ENCODE data around the gene PHLDA3.

The PHLDA3 gene

DNA sequence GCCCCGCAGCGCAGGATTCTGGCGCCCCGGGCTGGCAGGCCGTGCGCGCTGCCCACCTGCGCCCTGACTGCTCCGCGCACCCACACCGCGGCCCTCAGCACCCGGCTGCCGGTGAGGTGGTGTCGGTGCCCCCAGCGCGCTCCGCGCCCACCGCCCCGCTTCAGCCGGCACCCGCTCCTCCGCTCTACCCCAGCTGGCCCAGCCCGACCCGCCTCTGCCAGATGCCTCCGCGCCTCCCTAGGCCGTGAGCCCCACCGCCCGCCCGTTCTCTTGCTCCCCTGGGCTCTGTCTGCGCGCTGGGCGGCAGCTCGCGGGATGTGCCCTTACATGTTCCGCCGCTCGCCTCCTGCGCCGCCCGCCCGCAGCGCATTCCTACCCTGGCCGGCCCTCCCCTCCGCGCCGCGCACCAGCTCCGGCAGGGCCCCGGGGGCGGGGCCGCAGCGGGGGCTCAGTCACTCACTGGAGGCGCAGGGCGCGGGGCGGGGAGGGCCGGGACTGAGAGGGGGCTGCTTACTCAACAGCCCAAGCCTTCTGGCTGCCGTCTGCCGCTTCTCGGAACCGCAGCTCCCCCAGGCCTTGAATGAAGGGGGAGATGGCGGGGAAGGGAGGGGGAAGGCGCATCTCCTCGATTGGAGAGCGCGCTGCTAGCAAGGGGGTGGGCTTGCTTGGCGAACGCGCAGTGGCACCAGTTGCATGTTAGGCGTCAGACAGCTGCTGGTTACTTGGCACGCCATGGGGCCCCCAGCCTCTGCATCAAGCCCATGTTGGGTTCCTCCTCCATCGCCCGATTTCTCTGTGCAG, at the start of gene PHLDA3:
PHLDA3 (minus strand) TSS at position 345 of the 801 bp plus-strand sequence. CDS start 402 bp downstream, outside the sequence.
- peak; percentile 47 for DNase-seq

GRCh38 chr1:201518071-201518470, 49.1 kb upstream of the PHLDA3 start:
- no peak for DNase-seq

DNA sequence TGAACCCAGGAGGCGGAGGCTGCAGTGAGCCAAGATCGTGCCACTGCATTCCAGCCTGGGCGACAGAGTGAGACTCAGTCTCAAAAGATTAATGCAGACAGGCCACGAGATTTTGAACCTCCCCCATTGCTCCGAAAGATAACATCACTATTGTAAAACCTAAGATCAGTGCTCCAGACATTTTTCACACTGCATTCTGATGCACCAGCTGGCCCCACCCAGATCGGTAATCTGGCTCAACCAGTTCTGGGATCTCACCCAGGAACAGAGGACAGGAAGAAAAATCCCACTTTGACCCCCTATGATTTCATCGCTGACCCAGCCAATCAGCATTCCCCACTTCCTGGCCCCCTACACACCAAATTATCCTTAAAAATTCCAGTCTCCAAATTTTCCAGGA, 48.6 kb upstream of the PHLDA3 start:
- no peak for DNase-seq

- DNase-seq: no peak
Observed at GRCh38 chr1:201516511-201517127, 47.6 kb upstream of the PHLDA3 start.

DNA sequence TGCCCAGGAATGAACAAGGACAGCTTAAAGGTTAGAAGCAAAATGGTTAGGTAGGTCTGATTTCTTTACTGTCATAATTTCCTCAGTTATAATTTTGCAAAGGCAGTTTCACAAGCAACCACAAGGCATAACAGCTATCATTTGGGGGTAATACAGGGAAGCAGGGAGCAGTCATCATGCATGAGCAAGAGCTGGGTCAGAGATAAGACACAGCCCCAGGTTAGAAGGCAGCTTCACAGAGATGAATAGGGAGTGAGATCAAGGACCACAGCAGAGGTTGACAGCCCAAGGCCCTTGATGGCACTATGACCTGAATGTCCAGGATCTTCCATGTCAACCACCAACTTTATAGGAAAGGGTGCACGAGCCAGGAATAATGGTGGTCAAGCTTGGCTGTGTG, 46.9 kb upstream of the PHLDA3 start:
- DNase-seq: no peak

GRCh38 chr1:201515062-201515750, 46.2 kb upstream of the PHLDA3 start:
- no peak for DNase-seq

DNA sequence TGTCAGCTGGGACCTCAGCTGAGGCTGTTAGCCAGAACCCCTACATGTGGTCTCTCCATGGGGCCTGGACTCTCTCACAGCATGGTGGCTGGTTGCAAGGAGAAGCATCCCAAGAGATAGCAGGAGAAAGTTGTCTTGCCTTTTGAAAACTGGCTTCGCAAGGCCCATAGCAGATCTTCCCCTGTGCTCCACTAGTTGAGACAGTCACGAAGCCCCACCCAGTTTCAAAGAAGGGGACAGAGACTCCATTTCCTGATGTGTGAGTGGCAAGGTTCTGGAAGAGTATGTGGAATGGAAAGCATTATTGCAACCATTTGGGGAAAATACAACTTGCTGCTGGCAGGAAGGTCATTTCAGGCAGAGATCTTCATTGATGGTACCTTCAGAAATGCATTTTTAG, 45.5 kb upstream of the PHLDA3 start:
- DNase-seq: no peak

GRCh38 chr1:201513498-201514243, 44.7 kb upstream of the PHLDA3 start:
- no peak for DNase-seq

DNA sequence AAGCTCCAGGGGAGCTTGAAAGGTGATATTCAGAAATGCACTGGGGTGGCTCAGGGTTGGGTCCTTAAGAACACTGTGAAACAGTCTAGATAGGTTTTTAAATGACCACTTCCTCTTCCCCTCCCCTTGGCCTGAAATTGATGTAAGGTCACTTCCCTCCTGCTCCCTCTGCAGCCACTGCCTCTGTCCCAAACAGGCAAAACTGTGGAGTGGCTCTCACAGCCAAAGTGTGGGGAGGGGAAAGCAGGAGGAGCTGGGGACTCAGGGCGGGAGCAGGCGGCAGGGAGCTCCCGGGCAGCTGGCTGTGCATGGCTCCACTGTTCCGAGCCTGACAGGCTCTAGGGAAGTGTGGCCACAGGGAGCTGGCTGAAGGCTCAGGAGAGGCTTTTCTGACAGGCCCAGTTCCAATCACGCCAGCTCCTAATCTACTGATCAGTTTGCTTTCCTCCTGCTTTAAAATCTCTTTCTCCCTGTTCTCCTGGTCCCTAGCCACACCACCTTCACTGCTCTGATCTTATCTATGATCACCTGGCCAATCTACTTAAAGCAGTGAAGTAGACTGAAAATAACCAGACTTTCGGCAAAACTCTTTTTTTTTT, 43.1 kb upstream of the PHLDA3 start:
- no peak for DNase-seq

GRCh38 chr1:201511396-201511940, 42.5 kb upstream of the PHLDA3 start:
- no peak for DNase-seq

GRCh38 chr1:201510734-201511133, 41.7 kb upstream of the PHLDA3 start:
- no peak for DNase-seq

GRCh38 chr1:201509601-201510374, 40.8 kb upstream of the PHLDA3 start:
- DNase-seq: no peak

GRCh38 chr1:201508809-201509208, 39.8 kb upstream of the PHLDA3 start:
- DNase-seq: no peak

DNA sequence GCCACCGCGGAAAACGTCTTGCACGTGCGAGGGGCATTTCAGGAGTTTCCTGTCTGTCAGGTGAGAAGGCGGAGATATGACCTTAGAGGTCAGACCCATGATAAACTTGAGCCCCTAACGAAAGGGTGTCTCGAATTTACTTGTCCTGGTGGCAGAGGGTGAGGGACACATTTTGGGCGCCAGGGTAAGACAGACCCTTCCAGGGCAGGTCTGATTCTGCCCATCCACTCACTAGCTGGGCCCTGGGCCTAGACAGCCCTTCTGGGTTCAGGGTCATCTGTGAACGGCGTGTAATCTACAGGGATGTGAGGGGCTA, 38.3 kb upstream of the PHLDA3 start:
- no peak for DNase-seq

- no peak for DNase-seq
Observed at GRCh38 chr1:201506557-201507359, 37.8 kb upstream of the PHLDA3 start, which contains the start of gene CSRP1. Gene CSRP1, minus strand, starts transcription at chr1:201507123. Its CDS starts 10,820 bp downstream, at chr1:201496303.

DNA sequence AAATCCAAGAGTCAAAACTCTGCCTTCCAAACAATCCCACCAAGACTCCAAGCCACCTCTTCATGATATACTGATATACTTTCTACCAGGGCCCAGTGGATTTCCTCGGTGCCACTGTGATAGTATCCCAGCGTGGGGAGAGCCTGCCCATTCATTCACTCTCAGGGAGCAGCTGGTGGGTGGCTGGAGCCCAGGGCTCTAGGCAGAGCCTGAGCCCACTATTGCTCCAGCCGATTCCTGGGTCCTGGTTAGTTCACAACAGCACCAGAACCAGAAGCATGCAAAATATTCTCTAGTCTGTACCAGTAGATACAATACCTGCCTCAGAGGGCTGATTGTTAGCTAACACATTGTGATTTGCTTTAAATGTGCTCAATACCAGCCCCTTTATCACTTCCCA, 37.1 kb upstream of the PHLDA3 start:
- DNase-seq: no peak

DNA sequence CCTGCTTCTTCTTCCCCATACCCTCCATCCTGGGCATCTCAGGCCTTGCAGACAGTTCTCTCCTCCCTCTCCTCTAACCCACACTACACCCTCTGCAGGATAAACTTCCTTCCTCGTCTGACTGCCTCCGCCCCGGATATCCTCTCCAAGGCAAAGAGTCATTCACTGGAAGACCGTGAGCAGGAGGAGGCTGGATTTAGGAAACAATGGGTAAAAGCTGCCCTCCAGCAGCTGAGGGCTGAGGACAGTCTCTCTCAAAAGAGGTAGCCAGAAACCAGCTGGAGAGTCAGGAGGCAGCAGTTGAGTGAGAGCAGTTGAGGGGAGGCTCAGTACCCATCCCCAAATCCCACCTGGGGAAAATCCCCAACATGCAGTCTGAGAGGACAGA, 36.5 kb upstream of the PHLDA3 start:
- no peak for DNase-seq

DNA sequence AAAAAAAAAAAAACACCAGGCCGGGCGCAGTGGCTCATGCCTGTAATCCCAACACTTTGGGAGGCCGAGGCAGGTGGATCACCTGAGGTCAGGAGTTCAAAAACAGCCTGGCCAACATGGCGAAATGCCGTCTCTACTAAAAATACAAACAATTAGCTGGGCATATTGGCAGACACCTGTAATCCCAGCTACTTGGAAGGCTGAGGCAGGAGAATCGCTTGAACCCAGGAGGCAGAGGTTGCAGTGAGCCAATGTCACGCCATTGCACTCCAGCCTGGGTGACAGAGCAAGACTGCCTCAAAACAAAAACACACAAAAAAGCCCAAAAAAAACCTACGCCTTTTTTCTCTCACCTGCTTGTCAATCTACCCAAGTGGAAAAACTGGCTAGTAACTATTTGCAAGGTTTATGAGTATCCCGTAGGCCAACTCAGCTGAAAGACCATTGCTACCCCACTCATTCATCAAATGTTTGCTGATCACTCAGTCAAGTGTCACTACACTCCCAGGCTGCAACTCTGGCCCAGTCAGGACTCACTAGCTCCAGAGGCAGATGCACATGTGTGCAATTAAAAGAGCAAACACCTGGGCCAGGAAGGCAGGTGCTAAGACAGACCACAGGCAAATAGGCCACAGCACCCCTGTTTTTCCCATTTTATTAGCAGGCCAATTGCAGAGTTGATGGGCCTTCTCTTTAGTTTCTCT, 36.0 kb upstream of the PHLDA3 start:
- DNase-seq: no peak

DNA sequence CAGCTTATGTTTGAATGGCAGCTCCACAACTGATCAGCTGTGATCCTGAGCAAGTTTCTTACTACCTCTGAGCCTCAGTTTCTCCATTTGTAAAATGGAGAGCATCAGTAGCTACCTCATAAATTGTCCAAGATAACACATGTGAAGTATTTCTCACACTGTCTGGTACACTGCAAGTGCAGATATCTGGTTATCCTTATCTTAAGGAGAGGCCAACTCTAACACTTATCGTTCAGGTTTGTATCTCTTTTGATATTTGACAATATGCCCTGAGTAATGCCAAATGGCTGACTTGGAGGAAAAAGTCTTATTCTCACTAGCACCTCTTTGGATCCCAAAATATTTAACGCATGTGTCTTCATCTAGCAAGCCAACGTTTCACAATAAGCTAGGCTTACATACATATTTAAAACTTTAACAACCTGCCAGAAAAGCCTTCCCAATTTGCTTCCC, 35.2 kb upstream of the PHLDA3 start:
- DNase-seq: no peak
